ENCODE measurements around the gene MYO7B. TPM values are rescaled to one million over a fixed set of nuclear protein-coding genes. Genes with fewer than 3 reads are reported as not detected.

Gene MYO7B
- polyA plus RNA-seq, 2 of the 4 experiments (the other 2 are of a cell fraction) = 0.04 to 0.09 TPM

DNA sequence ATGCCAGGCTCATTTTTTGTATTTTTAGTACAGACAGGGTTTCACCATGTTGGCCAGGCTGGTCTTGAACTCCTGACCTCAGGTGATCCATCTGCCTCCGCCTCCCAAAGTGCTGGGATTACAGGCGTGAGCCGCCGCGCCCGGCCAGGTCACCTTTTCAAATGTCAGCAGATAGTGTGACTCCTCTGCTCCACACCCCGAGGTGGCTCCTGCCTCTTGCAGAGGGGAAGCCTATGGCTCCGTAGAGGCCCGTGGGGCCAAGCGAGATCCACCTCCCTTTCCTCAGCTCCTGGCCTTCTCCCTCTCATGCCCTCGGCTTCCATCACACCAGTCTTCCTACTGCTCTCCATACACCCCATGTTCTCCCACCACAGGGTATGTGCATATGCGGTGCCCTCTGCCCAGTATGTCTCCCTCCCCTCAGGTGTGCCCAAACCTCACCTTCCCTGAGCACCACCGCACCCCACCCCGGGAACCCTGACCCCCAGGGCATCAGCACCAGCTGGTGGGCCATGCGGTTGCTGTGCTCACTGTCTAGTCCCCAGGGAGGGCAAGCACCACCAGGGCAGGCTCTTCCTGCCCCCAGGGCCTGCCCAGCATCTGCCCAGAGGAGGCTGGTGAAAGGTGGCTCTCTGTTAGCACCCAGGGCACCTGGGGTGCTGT is 121.2 kb downstream of the MYO7B start:
- FAIRE-seq (no peak), DNase-seq (ENCODE audit: low read depth in 1 of 2, low spot score in 1 of 2) (no peak), ATAC-seq (no peak)
- TF ChIP-seq EHF (CRISPR knock-in tag; IDR thresholded peaks at IDR 0.05) (no peak), JUN (IDR thresholded peaks at IDR 0.05) (no peak), JUNB (IDR thresholded peaks at IDR 0.05) (no peak)
- ChIA-PET CTCF (interaction anchor here (0.8 to 5.3 kb wide), 2 partner anchors 65 to 177 kb away, joined by 3 to 31 read pairs; no protein-coding TSS in a partner anchor), POLR2A (no interaction called here)
- no peaks in the 10 kb centered on the region for H3K4me1 ChIP-seq
- H3K4me2 ChIP-seq = no peak overlapping the region
- H3K4me3 ChIP-seq = no peak overlapping the region
- H3K9me3 ChIP-seq = no peaks in the 10 kb centered on the region
- H3K27ac ChIP-seq = no peak overlapping the region
- WGBS (ENCODE audit: missing lambda C conversion rate) = 84% methylated on average over 15 of the region's 15 CpGs

DNA sequence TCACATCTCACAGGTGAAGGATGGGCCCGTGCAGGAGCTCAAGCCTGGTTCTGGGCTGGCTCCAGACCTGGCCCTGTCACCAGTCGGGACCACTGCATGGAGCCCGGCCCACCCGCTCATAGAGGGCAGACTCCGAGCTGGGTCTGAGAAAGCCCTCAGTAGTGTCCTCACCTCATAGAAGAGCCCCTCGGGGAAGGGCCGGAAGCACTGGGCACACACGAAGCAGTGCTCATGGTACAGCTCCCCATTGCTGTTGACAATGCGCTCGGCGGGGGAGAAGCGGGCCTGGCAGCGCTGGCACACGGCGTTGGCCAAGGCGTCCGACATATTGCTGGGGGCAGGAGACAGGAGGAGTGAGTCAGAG is 121.7 kb downstream of the MYO7B start:
- FAIRE-seq (no peak), ATAC-seq (no peak), DNase-seq (ENCODE audit: low read depth in 1 of 2, low spot score in 1 of 2) (no peak)
- Histone ChIP-seq H3K9me3 (no peaks in the 10 kb centered on the region), H3K4me1 (no peaks in the 10 kb centered on the region), H3K27ac (no peak overlapping the region), H3K4me3 (no peak overlapping the region), H3K4me2 (no peak overlapping the region)
- WGBS (ENCODE audit: missing lambda C conversion rate) = 86% methylated on average over 9 of the region's 17 CpGs
- ChIA-PET POLR2A (no interaction called here), CTCF (interaction anchor here (1.0 kb wide), 1 partner anchor 65 kb away, joined by 3 read pairs; no protein-coding TSS in a partner anchor)
- TF ChIP-seq TP53 (CRISPR knock-in tag; IDR thresholded peaks at IDR 0.05) (no peak), ZC3H11A (IDR thresholded peaks at IDR 0.05) (no peak), RAD21 (conservative IDR thresholded peaks at IDR 0.05 in 1 of 2, IDR thresholded peaks at IDR 0.05 in 1 of 2) (no peak), HEYL (CRISPR knock-in tag; IDR thresholded peaks at IDR 0.05) (no peak), RNF2 (IDR thresholded peaks at IDR 0.05; ENCODE audit: borderline replicate concordance, low read depth) (no peak), RFX5 (IDR thresholded peaks at IDR 0.05) (no peak), KDM5A (IDR thresholded peaks at IDR 0.05) (no peak)
- TF ChIP-seq, protein P1, sequence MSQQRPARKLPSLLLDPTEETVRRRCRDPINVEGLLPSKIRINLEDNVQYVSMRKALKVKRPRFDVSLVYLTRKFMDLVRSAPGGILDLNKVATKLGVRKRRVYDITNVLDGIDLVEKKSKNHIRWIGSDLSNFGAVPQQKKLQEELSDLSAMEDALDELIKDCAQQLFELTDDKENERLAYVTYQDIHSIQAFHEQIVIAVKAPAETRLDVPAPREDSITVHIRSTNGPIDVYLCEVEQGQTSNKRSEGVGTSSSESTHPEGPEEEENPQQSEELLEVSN (IDR thresholded peaks at IDR 0.05; ENCODE audit: borderline replicate concordance, low read depth) = no peak
- TF ChIP-seq, protein P2, sequence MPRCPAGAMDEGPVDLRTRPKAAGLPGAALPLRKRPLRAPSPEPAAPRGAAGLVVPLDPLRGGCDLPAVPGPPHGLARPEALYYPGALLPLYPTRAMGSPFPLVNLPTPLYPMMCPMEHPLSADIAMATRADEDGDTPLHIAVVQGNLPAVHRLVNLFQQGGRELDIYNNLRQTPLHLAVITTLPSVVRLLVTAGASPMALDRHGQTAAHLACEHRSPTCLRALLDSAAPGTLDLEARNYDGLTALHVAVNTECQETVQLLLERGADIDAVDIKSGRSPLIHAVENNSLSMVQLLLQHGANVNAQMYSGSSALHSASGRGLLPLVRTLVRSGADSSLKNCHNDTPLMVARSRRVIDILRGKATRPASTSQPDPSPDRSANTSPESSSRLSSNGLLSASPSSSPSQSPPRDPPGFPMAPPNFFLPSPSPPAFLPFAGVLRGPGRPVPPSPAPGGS (IDR thresholded peaks at IDR 0.05) = no peak
- TF ChIP-seq, protein P3, sequence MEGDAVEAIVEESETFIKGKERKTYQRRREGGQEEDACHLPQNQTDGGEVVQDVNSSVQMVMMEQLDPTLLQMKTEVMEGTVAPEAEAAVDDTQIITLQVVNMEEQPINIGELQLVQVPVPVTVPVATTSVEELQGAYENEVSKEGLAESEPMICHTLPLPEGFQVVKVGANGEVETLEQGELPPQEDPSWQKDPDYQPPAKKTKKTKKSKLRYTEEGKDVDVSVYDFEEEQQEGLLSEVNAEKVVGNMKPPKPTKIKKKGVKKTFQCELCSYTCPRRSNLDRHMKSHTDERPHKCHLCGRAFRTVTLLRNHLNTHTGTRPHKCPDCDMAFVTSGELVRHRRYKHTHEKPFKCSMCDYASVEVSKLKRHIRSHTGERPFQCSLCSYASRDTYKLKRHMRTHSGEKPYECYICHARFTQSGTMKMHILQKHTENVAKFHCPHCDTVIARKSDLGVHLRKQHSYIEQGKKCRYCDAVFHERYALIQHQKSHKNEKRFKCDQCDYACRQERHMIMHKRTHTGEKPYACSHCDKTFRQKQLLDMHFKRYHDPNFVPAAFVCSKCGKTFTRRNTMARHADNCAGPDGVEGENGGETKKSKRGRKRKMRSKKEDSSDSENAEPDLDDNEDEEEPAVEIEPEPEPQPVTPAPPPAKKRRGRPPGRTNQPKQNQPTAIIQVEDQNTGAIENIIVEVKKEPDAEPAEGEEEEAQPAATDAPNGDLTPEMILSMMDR (IDR thresholded peaks at IDR 0.05) = no peak

DNA sequence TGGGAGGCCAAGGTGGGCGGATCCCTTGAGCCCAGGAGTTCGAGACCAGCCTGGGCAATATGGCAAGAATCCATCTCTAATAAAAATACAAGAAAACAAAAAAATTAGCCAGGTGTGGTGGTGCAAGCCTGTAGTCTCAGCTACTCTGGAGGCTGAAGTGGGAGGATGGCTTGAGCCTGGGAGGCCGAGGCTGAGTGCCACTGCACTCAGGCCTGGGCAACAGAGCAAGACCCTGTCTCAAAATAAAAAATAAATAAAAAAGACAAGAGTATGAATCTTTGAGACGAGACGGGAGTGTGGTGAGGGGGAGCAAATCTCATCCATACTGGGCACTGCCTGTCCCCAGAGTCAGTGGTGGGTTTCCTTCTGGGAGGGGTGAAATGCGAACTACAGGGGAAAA is 122.7 kb downstream of the MYO7B start:
- ChIA-PET POLR2A (no interaction called here), CTCF (interaction anchor here (1.0 kb wide), 1 partner anchor 66 kb away, joined by 3 read pairs; no protein-coding TSS in a partner anchor)
- Histone ChIP-seq H3K4me3 (no peak overlapping the region), H3K9me3 (no peaks in the 10 kb centered on the region), H3K4me2 (no peak overlapping the region), H3K4me1 (no peaks in the 10 kb centered on the region), H3K27ac (no peak overlapping the region)
- FAIRE-seq (no peak), DNase-seq (ENCODE audit: low read depth in 1 of 2, low spot score in 1 of 2) (no peak), ATAC-seq (no peak)
- 74% methylated on average over 6 of the region's 6 CpGs for WGBS (ENCODE audit: missing lambda C conversion rate)
- no peak for TF ChIP-seq CHD2 (IDR thresholded peaks at IDR 0.05; ENCODE audit: low read length, partially characterized antibody)
- TF ChIP-seq, protein P4, sequence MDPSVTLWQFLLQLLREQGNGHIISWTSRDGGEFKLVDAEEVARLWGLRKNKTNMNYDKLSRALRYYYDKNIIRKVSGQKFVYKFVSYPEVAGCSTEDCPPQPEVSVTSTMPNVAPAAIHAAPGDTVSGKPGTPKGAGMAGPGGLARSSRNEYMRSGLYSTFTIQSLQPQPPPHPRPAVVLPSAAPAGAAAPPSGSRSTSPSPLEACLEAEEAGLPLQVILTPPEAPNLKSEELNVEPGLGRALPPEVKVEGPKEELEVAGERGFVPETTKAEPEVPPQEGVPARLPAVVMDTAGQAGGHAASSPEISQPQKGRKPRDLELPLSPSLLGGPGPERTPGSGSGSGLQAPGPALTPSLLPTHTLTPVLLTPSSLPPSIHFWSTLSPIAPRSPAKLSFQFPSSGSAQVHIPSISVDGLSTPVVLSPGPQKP (IDR thresholded peaks at IDR 0.05; ENCODE audit: low read depth, low read length) = no peak
- no peak for TF ChIP-seq TFCP2L1 (CRISPR knock-in tag; IDR thresholded peaks at IDR 0.05)
- no peak for TF ChIP-seq SREBF2 (IDR thresholded peaks at IDR 0.05)
- TF ChIP-seq, protein P3 (IDR thresholded peaks at IDR 0.05) = no peak
- no peak for TF ChIP-seq CEBPB (IDR thresholded peaks at IDR 0.05)
- TF ChIP-seq CBX2 (IDR thresholded peaks at IDR 0.05; ENCODE audit: borderline replicate concordance, low read depth) = no peak
- TF ChIP-seq RAD21 (conservative IDR thresholded peaks at IDR 0.05 in 1 of 2, IDR thresholded peaks at IDR 0.05 in 1 of 2) = no peak
- no peak for TF ChIP-seq ZNF302 (CRISPR knock-in tag; IDR thresholded peaks at IDR 0.05)
- TF ChIP-seq ZSCAN20 (CRISPR knock-in tag; IDR thresholded peaks at IDR 0.05) = no peak
- TF ChIP-seq TP53 (CRISPR knock-in tag; IDR thresholded peaks at IDR 0.05) = no peak
- TF ChIP-seq HDAC2 (IDR thresholded peaks at IDR 0.05) = no peak
- TF ChIP-seq, protein P5, sequence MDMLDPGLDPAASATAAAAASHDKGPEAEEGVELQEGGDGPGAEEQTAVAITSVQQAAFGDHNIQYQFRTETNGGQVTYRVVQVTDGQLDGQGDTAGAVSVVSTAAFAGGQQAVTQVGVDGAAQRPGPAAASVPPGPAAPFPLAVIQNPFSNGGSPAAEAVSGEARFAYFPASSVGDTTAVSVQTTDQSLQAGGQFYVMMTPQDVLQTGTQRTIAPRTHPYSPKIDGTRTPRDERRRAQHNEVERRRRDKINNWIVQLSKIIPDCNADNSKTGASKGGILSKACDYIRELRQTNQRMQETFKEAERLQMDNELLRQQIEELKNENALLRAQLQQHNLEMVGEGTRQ (IDR thresholded peaks at IDR 0.05) = no peak
- no peak for TF ChIP-seq MAZ (IDR thresholded peaks at IDR 0.05; ENCODE audit: borderline replicate concordance, low read depth, low read length)
- TF ChIP-seq POLR2AphosphoS2 (conservative IDR thresholded peaks at IDR 0.05; ENCODE audit: low read length) = no peak
- TF ChIP-seq HOXB5 (CRISPR knock-in tag; IDR thresholded peaks at IDR 0.05) = no peak

Data from A549 (cell line).